CD4-positive, alpha-beta T cell treated with Interferon alpha-2 for 1 hour (primary cell): Measurements from ENCODE around the gene ZBTB17.

Source experiments
- DNase-seq, 2 donors: peaks; one replicate each; pipeline ENCODE4 v3.0.0-alpha.2; 2020 to 2022

Gene ZBTB17

DNA sequence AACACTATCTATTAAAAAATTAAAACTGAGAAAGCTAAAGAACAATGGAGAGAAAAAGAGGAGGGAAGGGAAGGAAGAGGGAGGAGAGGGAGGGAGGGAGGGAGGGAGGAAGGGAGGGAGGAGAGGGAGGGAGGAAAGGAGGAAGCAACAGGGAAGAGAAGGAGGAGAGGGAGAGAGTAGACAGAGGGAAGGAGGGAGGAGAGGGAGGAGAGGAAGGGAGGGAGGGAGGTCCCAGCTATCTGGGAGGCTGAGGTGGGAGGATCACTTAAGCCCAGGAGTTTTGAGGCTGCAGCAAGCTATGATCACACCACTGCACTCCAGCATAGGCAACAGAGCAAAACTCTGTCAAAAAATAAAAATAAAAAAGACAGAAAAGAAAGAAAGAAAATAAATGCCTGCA, 16.5 kb downstream of the ZBTB17 start:
- DNase-seq: no peak

DNA sequence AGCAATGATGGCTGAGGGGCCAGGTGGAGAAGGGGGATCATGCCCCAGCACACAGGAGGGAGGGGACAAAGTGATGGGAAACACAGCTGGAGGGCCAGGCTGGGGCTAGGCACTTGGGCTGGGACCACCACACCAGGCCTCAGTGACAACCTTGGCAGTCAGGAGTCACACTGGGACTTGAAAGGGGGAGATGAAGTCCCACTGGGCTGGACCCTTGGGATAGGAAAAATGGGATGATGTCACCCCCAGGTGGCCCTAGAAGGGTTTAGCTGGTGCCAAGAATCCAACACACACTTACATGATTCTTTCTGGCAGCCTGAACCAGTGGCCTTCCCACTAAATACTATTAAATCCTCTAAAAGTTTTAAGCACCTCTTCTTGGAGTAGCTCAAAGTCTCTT, 17.1 kb downstream of the ZBTB17 start:
- no peak for DNase-seq

DNA sequence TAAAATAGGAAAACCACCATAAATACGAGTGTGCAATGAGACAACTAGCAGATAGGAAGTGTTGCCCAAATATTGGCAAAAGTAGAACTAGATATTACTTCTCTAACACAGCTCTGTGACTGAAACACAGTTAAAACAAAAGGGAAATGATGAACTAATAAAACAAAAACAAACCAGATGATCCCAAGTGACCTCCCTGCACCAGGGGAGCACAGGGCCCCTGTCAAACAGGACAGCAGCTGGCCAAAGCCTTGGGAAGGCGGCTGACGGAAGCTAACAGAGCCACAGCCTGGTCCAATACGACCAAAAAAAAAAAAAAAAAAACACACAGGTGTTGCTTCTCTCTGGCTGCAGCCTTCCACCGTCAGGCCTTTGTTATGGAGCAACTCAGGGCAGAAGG, 17.8 kb downstream of the ZBTB17 start:
- DNase-seq: no peak

DNA sequence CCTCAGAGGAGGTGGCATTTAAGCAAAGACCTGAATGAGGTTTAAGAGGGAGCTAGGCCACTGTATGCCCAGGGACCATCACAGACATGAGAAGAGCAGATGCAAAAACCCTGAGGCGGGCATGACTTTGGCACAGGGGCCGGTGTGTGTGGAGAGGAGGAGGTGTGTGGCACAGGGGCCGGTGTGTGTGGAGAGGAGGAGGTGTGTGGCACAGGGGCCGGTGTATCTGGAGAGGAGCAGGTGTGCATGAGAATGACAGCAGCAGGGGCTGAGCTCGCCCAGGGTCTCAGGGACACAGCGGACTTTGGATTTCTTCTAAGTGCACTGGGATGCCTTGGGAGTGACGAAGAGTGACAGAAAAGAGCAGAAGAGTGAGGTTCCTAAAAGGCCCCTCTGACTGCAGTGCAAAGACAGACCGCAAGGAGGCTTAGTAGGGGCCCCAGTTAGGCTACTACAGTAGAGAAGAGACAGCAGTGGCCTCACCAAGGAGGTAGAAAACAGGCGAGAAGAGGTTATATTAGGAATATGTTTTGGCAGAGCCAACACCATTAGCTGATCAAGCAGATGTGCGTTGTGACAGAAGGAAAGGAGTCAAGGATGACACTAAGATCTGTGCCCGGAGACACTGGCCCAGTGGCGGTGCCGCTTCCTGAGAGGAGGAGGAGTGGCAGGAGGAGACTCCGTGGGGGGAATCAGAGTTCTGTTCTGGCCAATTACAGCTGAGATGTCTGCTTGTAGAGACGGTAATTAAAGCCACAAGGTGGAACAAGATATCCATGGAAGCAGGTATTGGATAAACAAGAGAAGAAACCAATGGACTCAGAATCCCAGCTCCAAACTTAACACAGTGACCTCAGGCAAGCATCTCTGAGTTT, 18.4 kb downstream of the ZBTB17 start:
- no peak for DNase-seq

DNA sequence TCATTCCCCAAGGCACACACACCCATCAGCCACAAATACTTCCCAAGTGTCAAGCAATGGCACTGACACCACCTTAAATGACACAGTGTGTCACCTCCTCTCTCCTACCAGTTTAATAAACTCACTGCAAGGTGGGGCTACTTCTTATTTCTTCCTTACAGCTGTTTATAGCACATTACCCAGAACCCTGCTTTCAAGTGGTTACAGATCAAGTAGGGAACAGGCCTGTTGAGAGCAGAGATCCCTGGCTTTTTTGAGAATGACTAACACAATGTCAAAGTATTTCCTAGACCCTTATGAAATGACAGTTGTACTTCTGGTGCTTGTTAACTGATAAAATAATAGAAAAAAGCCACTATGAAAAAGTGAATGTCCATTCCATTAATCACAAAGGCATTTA, 19.8 kb downstream of the ZBTB17 start:
- DNase-seq: no peak

DNA sequence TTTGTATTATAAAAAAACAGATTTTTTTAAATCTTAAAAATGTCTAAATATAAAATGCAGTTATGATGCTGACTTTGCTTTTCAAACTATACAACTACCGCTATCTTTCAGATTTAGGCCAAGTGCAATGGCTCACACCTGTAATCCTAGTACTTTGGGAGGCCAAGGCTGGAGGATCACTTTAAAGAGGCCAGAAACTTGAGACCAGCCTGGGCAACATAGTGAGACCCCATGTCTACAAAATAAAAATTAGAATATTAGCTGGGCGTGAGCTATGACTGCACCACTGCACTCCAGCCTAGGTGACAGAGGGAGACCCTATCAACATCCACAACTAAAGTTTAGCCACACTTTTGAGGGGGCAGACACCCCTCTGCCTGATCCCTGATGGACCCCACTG, 20.3 kb downstream of the ZBTB17 start:
- no peak for DNase-seq

DNA sequence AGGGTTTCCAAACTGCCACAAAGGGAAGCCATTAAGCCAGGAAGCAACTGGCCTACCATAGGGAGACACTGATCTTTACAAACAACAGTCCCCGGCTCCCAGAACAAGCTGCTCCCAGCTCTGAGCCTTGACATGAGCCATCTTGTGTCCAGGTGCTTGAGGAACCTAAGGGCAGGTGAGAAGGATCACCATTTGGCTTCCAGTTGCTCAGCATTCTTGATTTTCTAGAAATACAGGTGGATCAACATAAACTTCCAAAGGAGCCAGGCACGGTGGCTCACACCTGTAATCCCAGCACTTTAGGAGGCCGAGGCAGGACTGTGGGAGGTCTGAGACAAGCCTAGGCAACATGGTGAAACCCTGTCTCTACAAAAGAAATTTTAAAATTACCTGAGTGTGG, 21.6 kb downstream of the ZBTB17 start:
- DNase-seq: no peak

DNA sequence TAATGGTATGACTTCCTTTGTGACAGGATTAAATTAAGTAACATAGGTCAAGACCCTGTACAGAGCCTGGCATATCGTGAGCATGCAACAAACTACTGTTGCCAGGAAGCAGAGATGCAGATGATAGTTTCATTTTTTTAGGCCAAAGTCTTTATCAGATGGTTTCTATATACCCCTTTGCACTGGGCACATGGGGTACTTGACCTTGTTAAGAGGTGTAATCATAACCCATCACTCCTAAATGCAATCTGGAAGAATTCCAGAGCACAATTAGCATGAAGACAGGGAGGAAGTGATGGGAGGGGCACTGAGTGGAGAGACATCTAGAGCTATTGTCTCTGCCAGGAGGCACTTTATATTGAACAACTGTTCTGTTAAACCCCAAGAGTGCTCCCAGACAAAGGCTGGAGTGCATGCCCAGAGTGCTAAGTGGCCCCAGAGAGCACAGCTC, 22.1 kb downstream of the ZBTB17 start:
- DNase-seq: no peak

DNA sequence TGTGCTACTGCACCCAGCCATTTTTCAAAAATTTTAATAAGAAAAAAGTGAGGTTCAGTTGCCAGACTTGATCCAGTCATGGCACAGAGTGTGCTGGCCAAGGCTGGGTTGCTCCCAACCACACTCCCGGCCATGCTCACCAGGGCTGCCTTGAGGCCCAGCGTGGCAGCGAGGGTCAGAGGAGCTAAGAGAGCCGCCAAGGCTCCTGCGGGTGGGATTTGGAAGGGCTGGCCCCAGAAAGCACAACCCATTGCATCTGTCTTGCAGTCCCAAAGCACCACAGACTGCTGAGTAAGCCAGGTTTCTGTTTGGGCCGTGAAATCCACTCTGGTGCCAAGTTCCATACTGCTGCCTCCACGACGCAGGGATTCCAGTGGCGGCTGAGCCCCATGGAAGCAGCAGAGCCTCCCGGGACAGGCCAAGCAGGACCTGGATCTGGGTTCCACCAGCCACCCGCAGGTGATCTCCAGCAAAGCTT, 22.6 kb downstream of the ZBTB17 start:
- no peak for DNase-seq

DNA sequence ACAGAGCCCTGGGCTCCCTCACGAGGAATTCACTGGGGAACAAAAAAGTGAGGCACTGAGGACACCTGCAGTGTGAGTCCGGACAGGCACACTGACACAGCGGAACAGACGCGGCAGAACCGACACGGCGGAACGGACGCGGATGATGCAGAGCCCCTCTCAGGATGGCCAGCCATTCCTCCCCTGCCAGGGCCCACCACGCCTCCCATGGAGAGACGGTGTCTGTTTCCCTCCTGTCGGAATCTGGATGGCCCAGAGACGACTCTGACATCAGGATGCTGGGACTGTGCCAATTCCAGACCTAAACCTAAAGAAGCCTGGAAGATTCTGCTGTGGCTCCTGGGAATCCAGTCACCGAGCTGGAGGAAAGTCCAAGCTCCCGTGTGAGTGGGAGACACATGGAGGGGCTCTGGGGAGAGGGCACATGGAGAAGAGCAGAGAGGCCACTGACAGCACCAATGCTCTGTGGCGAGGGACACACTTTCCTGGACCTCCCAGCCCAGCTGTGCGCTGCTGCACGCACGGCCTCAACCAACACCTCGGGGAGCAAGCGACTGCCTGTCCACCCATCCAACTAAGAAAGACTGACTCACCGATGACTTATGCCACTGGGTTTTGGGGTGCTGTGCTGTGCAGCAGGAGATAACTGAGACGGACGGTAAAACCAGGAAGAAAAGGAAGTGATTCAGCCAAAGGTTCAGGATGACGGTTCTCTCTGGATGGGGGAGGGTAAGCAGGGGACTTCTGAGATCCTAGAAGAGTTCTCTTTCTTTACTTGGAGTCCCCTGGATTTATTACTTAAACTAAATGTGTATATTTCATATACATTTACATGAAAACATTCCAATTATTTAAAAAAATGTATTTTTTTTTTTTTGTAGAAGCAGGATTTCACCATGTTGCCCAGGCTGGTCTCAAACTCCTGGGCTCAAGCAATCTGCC, 23.3 kb downstream of the ZBTB17 start:
- peak in 1 of 2 donors; percentile 55 for DNase-seq

DNA sequence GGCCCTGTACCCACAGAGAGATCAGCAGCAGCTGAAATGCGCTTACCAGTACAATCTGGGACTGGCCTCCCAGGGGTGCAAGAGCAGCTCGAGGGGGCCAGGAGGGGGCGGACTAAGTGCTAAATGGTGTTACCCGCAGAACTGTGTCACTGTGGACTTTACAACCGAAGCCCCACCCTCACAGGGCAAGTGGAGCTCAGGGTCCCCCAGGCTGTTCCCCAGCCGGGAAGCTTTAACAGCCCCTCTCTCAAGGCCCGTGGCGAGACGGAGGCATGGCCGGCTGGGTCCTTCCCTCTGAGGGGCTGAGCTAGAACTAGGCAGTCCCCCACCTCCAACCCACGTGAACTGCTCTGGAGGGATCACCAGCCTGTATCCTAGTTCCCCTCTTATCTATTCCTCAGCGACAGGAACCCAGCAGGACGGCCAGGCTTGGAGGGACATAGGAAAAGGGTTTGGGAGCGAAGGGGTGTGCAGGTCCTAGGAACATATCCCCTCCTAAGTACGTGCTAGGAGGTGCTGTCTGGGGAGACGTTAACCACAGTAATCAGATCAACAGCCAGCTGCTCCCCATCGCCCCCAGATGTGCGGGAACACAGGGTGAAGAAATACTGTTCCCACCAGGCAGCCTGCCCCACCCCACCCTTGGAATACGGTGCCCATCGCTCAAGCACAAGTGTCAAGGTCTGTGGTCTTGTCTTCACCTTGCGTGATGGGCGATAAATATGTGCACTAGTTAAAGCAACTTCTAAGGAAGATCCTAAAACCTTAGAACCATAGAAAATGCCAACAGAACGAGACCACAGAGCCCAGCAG, 24.4 kb downstream of the ZBTB17 start:
- peak in 1 of 2 donors; percentile 55 for DNase-seq

DNA sequence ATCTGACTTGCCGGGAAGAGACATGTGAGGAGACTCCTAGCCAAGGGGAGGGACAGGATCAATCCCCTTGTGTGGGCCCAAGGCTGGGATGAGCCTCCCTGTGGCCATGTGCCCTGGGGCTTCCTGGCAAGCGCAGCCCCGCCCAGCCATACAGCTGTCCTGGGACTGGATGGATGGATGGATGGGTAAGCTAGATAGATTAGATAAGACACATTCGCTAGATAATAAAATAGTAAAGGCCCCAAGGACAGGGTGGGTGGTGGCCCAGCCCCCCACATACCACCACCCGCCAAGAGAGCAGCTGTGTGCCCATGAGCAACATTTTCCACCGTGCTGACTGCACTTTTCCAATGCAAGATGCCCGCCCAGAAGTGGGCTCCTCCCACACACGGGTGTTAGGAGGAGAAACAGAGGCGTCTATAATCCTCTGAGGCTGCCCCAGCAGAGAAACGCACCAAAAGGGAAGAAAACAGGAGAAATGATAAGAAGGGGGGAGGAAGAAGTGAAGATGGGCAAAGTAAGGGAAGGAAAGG, 25.1 kb downstream of the ZBTB17 start:
- peak in 1 of 2 donors; percentile 53 for DNase-seq

DNA sequence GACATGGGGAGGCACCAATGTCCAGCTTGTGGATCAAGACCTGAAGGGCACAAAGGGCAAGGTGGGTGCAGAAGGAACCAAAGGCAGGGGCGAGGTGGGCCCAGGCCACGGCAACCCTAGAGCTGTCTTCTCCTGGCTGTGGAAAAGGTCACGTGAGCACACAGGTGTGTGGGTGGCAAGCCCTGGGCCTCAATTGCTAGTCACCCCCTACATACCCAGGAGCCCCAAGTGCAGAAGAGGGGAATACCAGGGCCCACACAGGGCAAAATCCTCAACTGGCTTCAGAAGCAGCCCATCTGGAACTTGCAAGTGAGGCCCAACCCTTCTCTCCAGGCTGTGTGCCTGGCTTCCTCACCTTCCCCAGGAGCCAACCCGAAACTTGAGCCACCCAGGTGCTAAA, 25.6 kb downstream of the ZBTB17 start:
- DNase-seq: peak in 1 of 2 donors; percentile 23

DNA sequence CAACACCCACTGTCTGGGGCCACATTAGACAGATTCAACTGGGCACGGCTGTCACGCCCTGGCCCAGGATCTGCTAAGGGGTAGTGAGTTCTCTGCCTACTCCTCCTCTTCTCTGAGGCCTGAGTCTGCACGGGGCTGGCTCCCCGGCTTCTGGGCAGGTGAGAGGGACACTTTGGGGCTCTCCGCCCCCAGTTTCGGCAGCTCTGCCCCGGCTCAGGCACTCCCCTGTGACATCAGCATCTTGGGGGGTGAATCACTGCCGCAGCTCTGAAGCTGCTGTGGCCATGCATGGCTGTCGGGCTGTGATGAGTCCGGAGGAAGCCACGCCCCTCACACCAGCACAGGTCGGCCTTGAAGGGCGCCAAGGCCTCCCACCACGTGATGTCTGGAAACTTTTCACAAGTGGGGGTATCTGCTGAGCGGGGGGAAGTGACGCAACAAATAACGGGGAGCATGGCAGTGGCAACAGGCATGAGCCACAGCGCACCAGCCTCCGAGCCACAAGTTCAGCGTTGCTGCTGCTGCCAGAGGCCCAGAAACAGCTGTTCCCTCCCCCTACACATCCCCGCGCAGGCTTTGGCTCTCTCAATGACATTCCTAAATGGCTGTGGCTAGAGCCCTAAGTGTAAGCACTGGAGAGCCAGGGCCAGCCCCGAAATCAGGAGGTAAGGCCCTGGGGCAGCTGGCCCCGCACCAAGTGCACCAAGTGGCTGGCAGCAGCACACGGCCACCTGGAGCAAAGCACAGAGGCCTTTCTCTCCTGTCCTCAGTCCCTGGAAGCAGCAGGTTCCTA, 26.3 kb downstream of the ZBTB17 start:
- DNase-seq: peak; percentile 94 to 96

DNA sequence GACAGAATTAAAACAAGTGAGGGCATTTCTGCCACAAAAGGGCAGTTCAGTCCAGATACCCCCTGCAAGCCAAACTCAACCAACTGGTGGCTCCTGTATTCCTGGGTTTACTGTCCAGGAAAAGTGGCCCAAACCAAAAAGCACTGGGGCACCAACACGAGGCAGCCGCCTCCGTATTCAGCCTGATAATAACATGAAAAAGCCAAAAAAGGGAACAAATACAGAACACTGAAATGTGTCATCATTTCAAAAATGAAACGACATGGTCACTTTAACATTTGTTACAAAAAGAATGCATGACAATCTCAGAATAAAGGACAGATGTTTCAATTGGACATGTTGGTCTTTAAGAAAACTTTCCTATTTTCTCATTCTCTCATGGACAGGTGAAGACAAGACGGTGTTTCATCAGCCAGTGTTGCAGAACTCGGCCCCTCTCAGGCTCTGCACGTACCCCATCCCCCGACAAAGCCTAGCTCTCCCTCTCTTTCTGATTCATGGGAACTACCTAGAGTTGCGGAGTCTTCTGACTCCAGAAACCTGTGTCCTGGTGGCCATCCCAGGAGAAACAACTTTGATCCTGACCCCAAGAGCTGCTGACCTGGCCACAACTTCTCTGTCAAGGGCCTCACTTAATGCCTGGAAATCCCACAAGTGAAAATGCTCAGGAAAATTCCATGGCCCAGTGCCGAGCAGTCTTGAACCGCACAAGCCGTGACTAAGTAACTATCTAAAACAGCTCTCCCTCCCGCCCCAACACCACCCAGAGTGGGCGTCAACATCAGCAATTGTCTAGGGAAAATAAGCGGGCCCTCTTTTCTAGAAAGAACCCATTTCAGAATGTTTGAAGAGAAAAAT, 27.1 kb downstream of the ZBTB17 start:
- DNase-seq: no peak

DNA sequence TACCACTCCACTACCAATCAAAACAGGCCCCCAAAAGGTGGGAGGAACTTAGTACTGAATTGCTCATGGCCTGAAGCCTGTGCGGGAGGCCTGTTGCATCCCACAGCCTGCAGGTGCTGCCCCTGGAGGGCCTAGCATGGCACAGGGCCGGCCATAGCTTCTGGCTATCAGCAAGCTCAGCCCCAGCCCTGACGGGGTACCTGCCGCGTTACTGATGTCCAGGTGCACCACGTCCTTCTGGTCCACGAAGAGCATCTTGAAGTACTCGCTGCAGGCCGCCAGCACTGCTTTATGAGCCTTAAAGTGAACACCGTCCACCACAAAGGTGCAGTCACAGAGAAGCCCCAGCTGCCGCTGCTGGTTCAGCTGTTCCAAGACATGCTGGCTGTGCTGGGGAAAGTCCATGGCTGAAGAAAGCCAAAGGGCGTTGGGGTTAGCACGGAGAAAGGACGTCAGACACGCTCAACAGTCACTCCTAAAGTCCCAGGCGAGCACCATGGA, 27.8 kb downstream of the ZBTB17 start:
- DNase-seq: no peak

DNA sequence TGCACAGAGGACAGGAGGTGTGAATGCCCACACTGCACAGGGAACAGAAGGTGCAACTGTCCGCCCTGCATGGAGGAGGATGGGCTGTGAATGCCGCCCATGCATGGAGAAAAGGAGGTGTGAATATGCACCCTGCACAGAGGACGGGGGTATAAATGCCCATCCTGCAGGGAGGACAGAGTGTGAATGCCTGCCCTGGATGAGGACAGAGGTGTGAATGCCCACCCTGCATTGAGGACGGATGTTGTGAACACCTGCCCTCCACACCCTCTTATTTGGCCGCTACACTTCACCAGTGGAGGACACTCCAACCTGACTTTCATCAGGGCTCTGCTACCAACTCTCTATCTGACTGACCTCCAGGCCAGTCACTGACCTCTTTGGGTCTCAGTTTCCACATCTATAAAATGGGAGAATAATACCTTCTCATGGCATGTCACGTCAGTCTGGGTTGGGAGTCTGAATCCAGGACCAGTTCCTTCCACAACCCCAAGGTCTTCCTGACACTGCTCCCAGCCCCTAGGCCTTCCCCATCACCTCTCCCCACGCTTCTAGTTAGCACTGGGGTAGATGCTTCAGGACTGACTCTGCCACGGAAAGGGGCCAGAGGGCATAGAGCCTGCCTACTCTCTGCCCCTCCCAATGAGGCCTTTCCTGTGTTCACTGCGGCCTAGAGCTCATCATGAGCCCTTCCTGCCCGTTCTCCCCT, 28.4 kb downstream of the ZBTB17 start:
- peak in 1 of 2 donors; percentile 22 for DNase-seq

DNA sequence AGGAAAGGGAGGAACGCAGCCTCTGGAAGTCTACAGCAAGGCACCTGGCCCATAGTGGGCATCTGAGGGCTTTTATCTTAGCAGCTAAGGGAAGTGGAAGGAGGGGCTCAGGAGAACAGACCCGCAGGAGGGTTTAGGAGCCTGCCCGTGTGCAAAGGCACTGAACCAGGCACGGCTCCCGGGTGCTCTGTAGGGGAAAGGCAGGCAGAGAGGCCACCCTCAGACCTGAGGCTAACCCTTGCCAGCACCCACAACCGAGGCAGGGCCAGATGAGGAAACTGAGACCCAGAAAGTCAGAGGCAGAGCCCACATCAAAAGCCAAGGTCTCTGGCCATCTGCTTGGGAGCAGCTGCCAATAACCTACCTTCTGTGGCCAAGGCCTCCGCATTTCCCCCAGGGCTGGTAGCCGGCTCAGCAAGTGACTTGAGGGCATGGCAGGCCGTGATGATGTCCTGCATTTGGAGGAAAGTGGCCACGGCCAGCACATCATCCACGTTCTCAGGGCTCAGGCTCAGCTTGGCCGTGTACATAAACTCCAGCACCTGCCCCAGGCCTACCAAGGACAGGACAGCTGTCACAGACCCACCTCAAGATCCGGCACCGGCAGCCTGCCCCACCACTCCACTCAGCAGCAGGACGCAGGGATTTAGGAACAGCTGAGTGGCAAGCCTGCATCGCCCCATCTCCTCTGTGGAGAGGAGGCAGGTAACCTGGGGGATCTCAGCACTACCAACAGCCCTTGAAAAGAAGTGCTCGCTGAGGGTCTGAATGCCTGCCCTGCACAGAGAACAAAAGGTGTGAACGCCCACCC, 29.1 kb downstream of the ZBTB17 start:
- no peak for DNase-seq
